Colon (tissue), 2 donors: ENCODE measurements around the gene NEUROD6.

Source experiments
- FAIRE-seq: peaks from 2 replicates; lab custom pipeline; 2012; peaks lifted over from hg19 to GRCh38; lab: Jason Lieb, UNC
- donor health status: control.
- donor health status: control.

Gene NEUROD6

GRCh38 chr7:31333291-31333690, 7.2 kb downstream of the NEUROD6 start:
- FAIRE-seq, result no peak

GRCh38 chr7:31327071-31327470, 13.5 kb downstream of the NEUROD6 start:
- FAIRE-seq, result no peak

GRCh38 chr7:31326416-31326815, 14.1 kb downstream of the NEUROD6 start:
- FAIRE-seq, result no peak

- FAIRE-seq, result no peak
Measured at GRCh38 chr7:31323101-31323500, 17.4 kb downstream of the NEUROD6 start.

GRCh38 chr7:31320675-31321074, 19.9 kb downstream of the NEUROD6 start:
- FAIRE-seq, result no peak

- FAIRE-seq, result no peak
Measured at GRCh38 chr7:31318313-31318712, 22.2 kb downstream of the NEUROD6 start.

GRCh38 chr7:31316876-31317275, 23.6 kb downstream of the NEUROD6 start:
- FAIRE-seq, result no peak

- FAIRE-seq, result no peak
Measured at GRCh38 chr7:31315758-31316157, 24.8 kb downstream of the NEUROD6 start.

- FAIRE-seq, result no peak
Measured at GRCh38 chr7:31314781-31315180, 25.7 kb downstream of the NEUROD6 start.

- no peak for FAIRE-seq
Measured at GRCh38 chr7:31312889-31313288, 27.6 kb downstream of the NEUROD6 start.

- FAIRE-seq, result no peak
Measured at GRCh38 chr7:31311552-31311951, 29.0 kb downstream of the NEUROD6 start.

GRCh38 chr7:31310321-31310935, 30.1 kb downstream of the NEUROD6 start:
- no peak for FAIRE-seq

GRCh38 chr7:31309407-31309806, 31.1 kb downstream of the NEUROD6 start:
- FAIRE-seq, result no peak

GRCh38 chr7:31308652-31309051, 31.9 kb downstream of the NEUROD6 start:
- no peak for FAIRE-seq

- no peak for FAIRE-seq
Measured at GRCh38 chr7:31307972-31308371, 32.6 kb downstream of the NEUROD6 start.

- no peak for FAIRE-seq
Measured at GRCh38 chr7:31305260-31305659, 35.3 kb downstream of the NEUROD6 start.

GRCh38 chr7:31304446-31304845, 36.1 kb downstream of the NEUROD6 start:
- FAIRE-seq, result no peak

GRCh38 chr7:31302356-31302755, 38.2 kb downstream of the NEUROD6 start:
- no peak for FAIRE-seq

- FAIRE-seq, result no peak
Measured at GRCh38 chr7:31299336-31299735, 41.2 kb downstream of the NEUROD6 start.

- FAIRE-seq, result no peak
Measured at GRCh38 chr7:31290601-31291000, 49.9 kb downstream of the NEUROD6 start.
